H1 (cell line): Measurements from ENCODE around the gene ANAPC16. TPM values are rescaled to one million over a fixed set of nuclear protein-coding genes. Genes with fewer than 3 reads are reported as not detected.

Source experiments
- JUND ChIP-seq: IDR thresholded peaks from 2 replicates; pipeline ENCODE4 v1.6.1; 2011; ENCODE audit warnings: mild to moderate bottlenecking, improper control_type of control experiment, low read length
- polyA plus RNA-seq, 7 experiments: library from polyadenylated mRNA; depleted of rRNA in 3 of 7; stranded (reverse) in 5 of 7; unstranded in 2 of 7; fragments of >200 nt in 5 of 7; fragments of 200-250 nt in 2 of 7; gene quantifications; 1 replicate in 5 of 7; 2 replicates in 1 of 7; 4 replicates in 1 of 7; pipeline versions ENCODE4 v1.2.1 to v1.2.3, GENCODE V29; 2011 to 2013; ENCODE audit warnings: missing spikeins in 2 of 7, mixed read lengths in 2 of 7
- total RNA-seq: library from RNA; stranded (reverse); fragmentation: NEBNext Ultra II Directional; extraction: Animal tissue kit (Norgen Biotek cat#: 25700); gene quantifications from 2 replicates; pipeline ENCODE4 v1.2.1, GENCODE V29; 2021

ANAPC16 gene
- total and polyA plus RNA-seq, 2 of the 8 experiments (the other 6 are each of a cell fraction or from before 2014, with no cell fraction given), result 53.1 to 57.4 TPM

DNA sequence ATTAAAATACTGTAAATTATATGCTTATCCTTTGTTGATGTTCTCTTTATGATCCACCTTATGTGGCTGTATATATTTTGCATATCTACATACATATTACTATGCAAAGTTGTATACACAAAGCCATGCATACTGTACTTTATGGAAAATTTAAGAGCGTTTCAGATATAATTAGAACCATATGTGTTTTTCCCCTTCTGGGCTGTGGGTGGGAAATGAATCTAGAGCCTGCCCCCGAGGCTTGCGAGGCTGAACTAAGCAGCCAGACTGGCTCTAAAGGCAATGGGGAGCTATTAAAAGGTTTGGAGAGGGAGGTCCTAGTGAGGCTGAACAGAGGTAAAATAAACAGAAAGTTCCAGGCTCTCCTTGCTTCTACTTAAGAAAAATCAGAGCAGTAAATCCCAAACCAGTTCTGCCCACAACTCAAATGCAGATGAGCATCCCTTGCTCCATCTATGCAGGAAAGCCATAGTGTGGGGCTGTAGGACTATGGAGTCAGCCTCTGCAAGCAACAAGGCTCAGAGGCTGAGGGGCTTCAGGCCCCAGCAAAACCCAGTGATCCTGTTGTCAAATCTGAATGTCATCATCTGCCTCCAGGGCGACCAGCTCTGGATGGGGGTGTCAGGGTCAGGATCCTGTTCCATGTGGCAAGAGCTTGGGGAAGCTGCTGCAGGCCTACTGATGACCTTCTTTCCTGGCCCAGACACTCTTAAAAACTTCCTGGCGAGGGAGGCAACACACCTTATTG is 43.9 kb downstream of the ANAPC16 start (continued):
- TF ChIP-seq JUND, result no peak
